Measurements from ENCODE around the gene CDH5. TPM values are rescaled to one million over a fixed set of nuclear protein-coding genes. Genes with fewer than 3 reads are reported as not detected.

Gene CDH5
- total and polyA plus RNA-seq, 2 donors from 2014 or later, result 13.9 to 41.3 TPM

GRCh38 chr16:66382966-66383299 is 16.4 kb downstream of the CDH5 start:
- FAIRE-seq, result no peak
- TF ChIP-seq CTCF (IDR thresholded peaks at IDR 0.05; ENCODE audit: borderline replicate concordance, extremely low read depth, insufficient read depth), result no peak
- no peak overlapping the region for H3K9ac ChIP-seq (ENCODE audit: low read length in 3 of 3)
- DNase-seq, result peak in 2 of 5 donors; percentile 71 to 74
- H3K36me3 ChIP-seq (ENCODE audit: control insufficient read depth in 2 of 3, insufficient read depth in 3 of 3, low read length in 3 of 3), result no peaks in the 10 kb centered on the region
- H3K27ac ChIP-seq (ENCODE audit: low read depth in 2 of 2, low read length in 2 of 2), result peak overlapping the region; percentile 52 to 54
- H3K4me1 ChIP-seq (ENCODE audit: control insufficient read depth in 2 of 3, insufficient read depth in 2 of 3, low read depth in 1 of 3, low read length in 3 of 3), result no peaks in the 10 kb centered on the region
- H3K4me3 ChIP-seq (ENCODE audit: low read length in 3 of 3), result no peak overlapping the region
- intact Hi-C loops (cut with DNase I), result no loop called here
- H3K27me3 ChIP-seq (ENCODE audit: control insufficient read depth, insufficient read depth, low read length), result no peaks in the 10 kb centered on the region
- peaks cover 0 to 2% (median 0%) of the 10 kb centered on the region in 3 donors for H3K9me3 ChIP-seq (ENCODE audit: control insufficient read depth in 2 of 3, insufficient read depth in 1 of 3, low read length in 3 of 3)

- Histone ChIP-seq H3K9ac (ENCODE audit: low read length in 3 of 3) (no peak overlapping the region), H3K27me3 (ENCODE audit: control insufficient read depth, insufficient read depth, low read length) (no peaks in the 10 kb centered on the region), H3K36me3 (ENCODE audit: control insufficient read depth in 2 of 3, insufficient read depth in 3 of 3, low read length in 3 of 3) (no peaks in the 10 kb centered on the region), H3K4me1 (ENCODE audit: control insufficient read depth in 2 of 3, insufficient read depth in 2 of 3, low read depth in 1 of 3, low read length in 3 of 3) (no peaks in the 10 kb centered on the region), H3K9me3 (ENCODE audit: control insufficient read depth in 2 of 3, insufficient read depth in 1 of 3, low read length in 3 of 3) (peaks cover 0 to 2% (median 0%) of the 10 kb centered on the region in 3 donors), H3K4me3 (ENCODE audit: low read length in 3 of 3) (no peak overlapping the region), H3K27ac (ENCODE audit: low read depth in 2 of 2, low read length in 2 of 2) (peak overlapping the region in 1 of 2 donors; percentile 54)
- no peak for TF ChIP-seq CTCF (IDR thresholded peaks at IDR 0.05; ENCODE audit: borderline replicate concordance, extremely low read depth, insufficient read depth)
- DNase-seq (no peak), FAIRE-seq (no peak)
- intact Hi-C loops (cut with DNase I), result no loop called here
Observed at GRCh38 chr16:66383551-66383950, 17.1 kb downstream of the CDH5 start.

- FAIRE-seq (no peak), DNase-seq (no peak)
- H3K9me3 ChIP-seq (ENCODE audit: control insufficient read depth in 2 of 3, insufficient read depth in 1 of 3, low read length in 3 of 3), result no peaks in the 10 kb centered on the region
- intact Hi-C loops (cut with DNase I), result no loop called here
- no peaks in the 10 kb centered on the region for H3K27me3 ChIP-seq (ENCODE audit: control insufficient read depth, insufficient read depth, low read length)
- no peak overlapping the region for H3K27ac ChIP-seq (ENCODE audit: low read depth in 2 of 2, low read length in 2 of 2)
- no peak overlapping the region for H3K4me3 ChIP-seq (ENCODE audit: low read length in 3 of 3)
- no peaks in the 10 kb centered on the region for H3K4me1 ChIP-seq (ENCODE audit: control insufficient read depth in 2 of 3, insufficient read depth in 2 of 3, low read depth in 1 of 3, low read length in 3 of 3)
- no peak overlapping the region for H3K9ac ChIP-seq (ENCODE audit: low read length in 3 of 3)
- no peak for TF ChIP-seq CTCF (IDR thresholded peaks at IDR 0.05; ENCODE audit: borderline replicate concordance, extremely low read depth, insufficient read depth)
- no peaks in the 10 kb centered on the region for H3K36me3 ChIP-seq (ENCODE audit: control insufficient read depth in 2 of 3, insufficient read depth in 3 of 3, low read length in 3 of 3)
Observed at GRCh38 chr16:66385415-66385814, 18.9 kb downstream of the CDH5 start.

Measured in kidney (tissue), 14 donors.